ENCODE measurements around the gene ITGBL1. TPM values are rescaled to one million over a fixed set of nuclear protein-coding genes. Genes with fewer than 3 reads are reported as not detected.

Gene ITGBL1
- total RNA-seq, 1 experiment from 2014 or later, result 55.3 TPM

- DNase-seq (ENCODE audit: low spot score), result no peak
These were observed 294.6 kb downstream of the ITGBL1 start for GRCh38 chr13:101747039-101747438.

GRCh38 chr13:101749584-101749983 is 297.1 kb downstream of the ITGBL1 start:
- DNase-seq (ENCODE audit: low spot score), result no peak

- peak; percentile 55 for DNase-seq (ENCODE audit: low spot score)
These were observed 299.0 kb downstream of the ITGBL1 start for GRCh38 chr13:101751488-101751887.

- no peak for DNase-seq (ENCODE audit: low spot score)
These were observed 300.0 kb downstream of the ITGBL1 start for GRCh38 chr13:101752432-101752831.

- no peak for DNase-seq (ENCODE audit: low spot score)
These were observed 302.9 kb downstream of the ITGBL1 start for GRCh38 chr13:101755228-101755887.

- DNase-seq (ENCODE audit: low spot score), result peak; percentile 51
These were observed 305.1 kb downstream of the ITGBL1 start for GRCh38 chr13:101757446-101758039.

GRCh38 chr13:101763191-101763590 is 310.7 kb downstream of the ITGBL1 start:
- no peak for DNase-seq (ENCODE audit: low spot score)

Other genes with a start within 250 kb of the ITGBL1 start
- gene NALCN, start 36.2 kb upstream of the ITGBL1 start, total RNA-seq (2014; rRNA removed; shearing (Covaris generic)), result 0.60 and 0.72 TPM in 2 replicates

All from A172 (cell line).